Testis (tissue), 3 donors: ENCODE measurements around the gene MRPS34. TPM values are rescaled to one million over a fixed set of nuclear protein-coding genes. Genes with fewer than 3 reads are reported as not detected.

Source experiments
- DNase-seq: peaks from one replicate; pipeline ENCODE4 v3.0.0-alpha.2; 2019
- H3K27ac ChIP-seq, 2 donors: fragments of 200-600 bp; sonication (generic); one replicate each; pipeline ENCODE4 v1.5.1; 2019
- H3K27me3 ChIP-seq: fragments of 200-600 bp; sonication (generic); one replicate; pipeline ENCODE4 v1.5.1; 2019
- H3K36me3 ChIP-seq: fragments of 200-600 bp; sonication (generic); one replicate; pipeline ENCODE4 v1.5.1; 2017; ENCODE audit warnings: low read depth; ENCODE audit errors: missing control alignments
- H3K4me1 ChIP-seq: fragments of 200-600 bp; sonication (generic); one replicate; pipeline ENCODE4 v1.5.1; 2019
- H3K4me3 ChIP-seq, 2 donors: fragments of 200-600 bp; sonication (generic); one replicate each; pipeline ENCODE4 v1.5.1; 2017 to 2019
- H3K9me3 ChIP-seq: fragments of 200-600 bp; sonication (generic); one replicate; pipeline ENCODE4 v1.5.1; 2017
- POLR2A ChIP-seq: fragments of 450-650 bp; IDR thresholded peaks from one replicate; pipeline ENCODE4 v1.6.1; 2017; ENCODE audit warnings: antibody characterized with exemption, mild to moderate bottlenecking, moderate library complexity
- WGBS, 2 donors: methylation state at CpG; one replicate each; pipeline ENCODE4 v1.1.5; 2018; 5-methylcytosine and 5-hydroxymethylcytosine counted together
- intact Hi-C: fragments of 100-400 bp; cut with DNase I; formaldehyde crosslinking; loops from one replicate; pipeline ENCODE4 v1.15.1; 2023; ENCODE audit warnings: low total_unique reads
- polyA plus RNA-seq: library from polyadenylated mRNA; stranded (reverse); fragments of 350-450 nt; fragmentation: Illumina TruSeq; extraction: RNeasy Lipid Tissue Mini Kit (QIAGEN cat#74804); gene quantifications from one replicate; pipeline ENCODE4 v1.2.3, GENCODE V29; 2014; ENCODE audit warnings: low read depth, low replicate concordance; ENCODE audit not compliant: insufficient read depth
- total RNA-seq, 2 donors: library from RNA; depleted of rRNA; stranded (reverse); fragments of >200 nt; gene quantifications; one replicate each; pipeline ENCODE4 v1.2.3, GENCODE V29; 2016
- TF ChIP-seq, protein P1 (sequence below), 3 experiments: fragments of 450-650 bp in 2 of 3; fragments of 200-600 bp in 1 of 3; sonication (generic) in 1 of 3; IDR thresholded peaks; one replicate each; pipeline ENCODE4 v1.5.1; 2016 to 2019; ENCODE audit warnings: antibody characterized with exemption in 3 of 3, mild to moderate bottlenecking in 2 of 3, moderate library complexity in 1 of 3

Gene MRPS34
- total and polyA plus RNA-seq, 3 donors from 2014 or later = 49.2 to 81.6 (median 66.5) TPM

DNA sequence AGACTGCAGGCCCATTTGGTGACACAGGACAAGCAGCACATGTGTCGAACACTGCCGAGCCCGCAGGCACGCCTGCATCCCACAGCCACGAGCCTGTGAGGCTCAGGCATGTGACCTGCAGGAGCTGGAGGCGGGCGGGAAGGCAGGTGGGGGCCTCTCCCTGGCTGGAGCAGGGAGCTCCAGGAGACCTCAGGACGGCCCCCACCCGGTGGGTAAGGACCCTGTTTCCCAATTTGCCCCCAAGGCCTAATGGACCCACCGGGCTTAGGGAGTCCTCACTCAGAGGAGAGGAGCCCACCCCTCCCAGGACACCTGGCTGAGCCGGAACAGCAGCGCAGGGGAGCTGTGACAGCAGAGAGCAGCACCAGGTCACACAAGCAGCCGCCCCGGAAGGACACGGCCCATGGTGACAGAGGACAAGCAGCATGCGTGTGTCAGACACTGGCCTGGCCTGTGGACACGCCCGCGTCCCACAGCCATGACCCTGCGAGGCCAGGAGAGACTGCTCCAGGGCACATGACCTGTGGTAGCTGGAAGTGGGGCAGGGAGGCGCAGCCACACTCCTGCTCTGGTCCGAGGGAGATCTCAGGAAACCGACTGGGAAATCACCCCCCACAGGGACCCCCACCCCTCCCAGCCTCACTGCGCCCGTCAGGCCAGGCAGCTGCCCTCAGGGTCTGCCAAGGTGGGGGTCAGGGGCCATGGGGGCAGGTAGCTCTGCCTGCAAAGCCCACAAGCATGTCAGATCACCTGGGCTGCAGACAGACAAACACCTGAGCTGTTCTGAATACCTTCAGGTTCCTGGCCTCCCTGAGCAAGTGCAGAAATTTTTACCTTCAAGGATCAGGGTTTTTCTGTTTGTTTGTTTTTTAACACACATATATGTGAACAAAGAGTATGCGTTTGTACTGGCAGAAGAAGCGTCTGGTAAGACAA is 7.1 kb upstream of the MRPS34 start:
- Histone ChIP-seq H3K27ac (no peak overlapping the region), H3K36me3 (no peaks in the 10 kb centered on the region), H3K4me1 (peaks cover 16% of the 10 kb centered on the region)

GRCh38 chr16:1779234-1779701 is 6.3 kb upstream of the MRPS34 start:
- no peak for DNase-seq
- Histone ChIP-seq H3K27me3 (no peaks in the 10 kb centered on the region), H3K27ac (no peak overlapping the region), H3K4me3 (no peak overlapping the region), H3K36me3 (no peaks in the 10 kb centered on the region), H3K9me3 (no peaks in the 10 kb centered on the region), H3K4me1 (peaks cover 17% of the 10 kb centered on the region)
- intact Hi-C loops = no loop called here
- WGBS, 2 donors = 82 to 85% methylated on average over 2 to 8 of the region's 8 CpGs
- TF ChIP-seq, protein P1, sequence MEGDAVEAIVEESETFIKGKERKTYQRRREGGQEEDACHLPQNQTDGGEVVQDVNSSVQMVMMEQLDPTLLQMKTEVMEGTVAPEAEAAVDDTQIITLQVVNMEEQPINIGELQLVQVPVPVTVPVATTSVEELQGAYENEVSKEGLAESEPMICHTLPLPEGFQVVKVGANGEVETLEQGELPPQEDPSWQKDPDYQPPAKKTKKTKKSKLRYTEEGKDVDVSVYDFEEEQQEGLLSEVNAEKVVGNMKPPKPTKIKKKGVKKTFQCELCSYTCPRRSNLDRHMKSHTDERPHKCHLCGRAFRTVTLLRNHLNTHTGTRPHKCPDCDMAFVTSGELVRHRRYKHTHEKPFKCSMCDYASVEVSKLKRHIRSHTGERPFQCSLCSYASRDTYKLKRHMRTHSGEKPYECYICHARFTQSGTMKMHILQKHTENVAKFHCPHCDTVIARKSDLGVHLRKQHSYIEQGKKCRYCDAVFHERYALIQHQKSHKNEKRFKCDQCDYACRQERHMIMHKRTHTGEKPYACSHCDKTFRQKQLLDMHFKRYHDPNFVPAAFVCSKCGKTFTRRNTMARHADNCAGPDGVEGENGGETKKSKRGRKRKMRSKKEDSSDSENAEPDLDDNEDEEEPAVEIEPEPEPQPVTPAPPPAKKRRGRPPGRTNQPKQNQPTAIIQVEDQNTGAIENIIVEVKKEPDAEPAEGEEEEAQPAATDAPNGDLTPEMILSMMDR (IDR thresholded peaks at IDR 0.05) = no peak
- no peak for TF ChIP-seq POLR2A

More for the DNA sequence above, 7.1 kb upstream of the MRPS34 start:
- Histone ChIP-seq H3K27me3 (no peaks in the 10 kb centered on the region), H3K4me3 (no peak overlapping the region), H3K9me3 (no peaks in the 10 kb centered on the region)
- DNase-seq = no peak
- 82 to 86% methylated on average over 5 to 27 of the region's 27 CpGs for WGBS, 2 donors
- intact Hi-C loops = no loop called here
- TF ChIP-seq POLR2A = no peak
- TF ChIP-seq, protein P1 (IDR thresholded peaks at IDR 0.05) = no peak

- Histone ChIP-seq H3K4me1 (peaks cover 16% of the 10 kb centered on the region), H3K27ac (no peak overlapping the region), H3K27me3 (no peaks in the 10 kb centered on the region), H3K4me3 (no peak overlapping the region), H3K9me3 (no peaks in the 10 kb centered on the region), H3K36me3 (no peaks in the 10 kb centered on the region)
- 88 to 90% methylated on average over 13 to 34 of the region's 34 CpGs for WGBS, 2 donors
- no peak for DNase-seq
- intact Hi-C loops = no loop called here
- no peak for TF ChIP-seq POLR2A
- TF ChIP-seq, protein P1 (IDR thresholded peaks at IDR 0.05) = no peak
These were observed 5.6 kb upstream of the MRPS34 start for GRCh38 chr16:1778200-1779179.

DNA sequence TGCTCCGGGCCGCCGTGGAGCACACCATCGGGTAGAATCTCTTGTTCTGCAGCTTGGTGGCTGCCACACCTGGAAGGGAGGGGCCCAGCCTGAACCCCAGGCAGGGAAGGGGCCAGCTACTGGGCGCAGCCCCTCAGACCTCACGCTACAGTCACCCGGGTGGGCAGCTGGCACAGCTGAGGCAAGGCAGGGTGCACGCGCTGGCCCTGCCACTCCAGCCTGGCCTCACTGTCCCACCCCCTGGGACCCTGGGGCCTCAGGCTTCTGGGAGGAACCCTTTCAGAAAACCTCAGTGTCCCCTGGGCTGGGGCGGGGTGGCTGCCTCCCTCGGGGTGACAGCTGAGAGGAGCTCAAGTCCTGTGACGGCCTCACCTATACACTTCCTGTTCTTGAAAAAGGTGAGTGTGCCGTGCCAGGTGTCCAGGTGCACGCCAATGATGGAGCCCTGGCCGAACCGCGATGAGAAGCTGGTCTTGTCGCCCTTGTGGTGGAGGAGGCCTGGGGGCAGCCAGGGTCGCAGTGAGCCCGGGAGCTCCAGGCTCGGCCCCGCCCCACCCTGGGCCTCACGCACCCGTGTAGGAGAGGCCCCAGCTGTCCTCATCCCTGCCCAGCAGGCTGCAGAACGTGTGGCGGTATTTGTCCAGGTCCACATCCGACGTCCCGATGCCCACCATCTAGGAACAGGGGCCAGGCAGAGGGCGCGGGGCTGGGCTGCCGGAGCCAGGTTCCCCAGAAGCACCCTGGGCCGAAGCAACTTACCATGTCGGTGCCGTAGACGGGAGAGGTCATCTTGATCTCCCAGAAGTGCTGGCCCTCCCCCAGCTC is 4.7 kb upstream of the MRPS34 start:
- no peaks in the 10 kb centered on the region for H3K9me3 ChIP-seq
- no peak overlapping the region for H3K27ac ChIP-seq
- WGBS, 2 donors = 65 to 79% methylated on average over 4 to 32 of the region's 36 CpGs
- H3K27me3 ChIP-seq = no peaks in the 10 kb centered on the region
- H3K4me1 ChIP-seq = peaks cover 16% of the 10 kb centered on the region
- H3K4me3 ChIP-seq = no peak overlapping the region
- TF ChIP-seq POLR2A = no peak
- TF ChIP-seq, protein P1 (IDR thresholded peaks at IDR 0.05) = no peak
- no peaks in the 10 kb centered on the region for H3K36me3 ChIP-seq
- intact Hi-C loops = no loop called here
- DNase-seq = no peak
